D721Med (cell line): ENCODE results near the gene OR1F1.

Experiments
- DNase-seq: peaks from one replicate; pipeline ENCODE4 v3.0.0; 2011; ENCODE audit warnings: low spot score; ENCODE audit not compliant: insufficient read length
- FAIRE-seq: peaks from 2 replicates; lab custom pipeline; 2011; peaks lifted over from hg19 to GRCh38; lab: Jason Lieb, UNC
- CTCF ChIP-seq: IDR thresholded peaks from 2 replicates; pipeline ENCODE4 v1.5.1; 2012; ENCODE audit warnings: mild to moderate bottlenecking, control low read depth; ENCODE audit not compliant: insufficient read depth; ENCODE audit errors: missing control alignments

OR1F1 gene

GRCh38 chr16:3157229-3158025, 30.6 kb upstream of the OR1F1 start:
- no peak for TF ChIP-seq CTCF
- DNase-seq (no peak), FAIRE-seq (no peak)

- FAIRE-seq (no peak), DNase-seq (no peak)
- no peak for TF ChIP-seq CTCF
These were observed 29.9 kb upstream of the OR1F1 start for GRCh38 chr16:3158026-3158509.

- FAIRE-seq = no peak
- DNase-seq = peak; percentile 88
- no peak for TF ChIP-seq CTCF
These were observed 29.3 kb upstream of the OR1F1 start for GRCh38 chr16:3158510-3159314.

- no peak for FAIRE-seq
- DNase-seq = no peak
- no peak for TF ChIP-seq CTCF
These were observed 26.6 kb upstream of the OR1F1 start for GRCh38 chr16:3161235-3162018.

GRCh38 chr16:3164121-3164991, 23.6 kb upstream of the OR1F1 start:
- no peak for DNase-seq
- no peak for TF ChIP-seq CTCF
- no peak for FAIRE-seq
